HK-2 (cell line): ENCODE results near the gene IPO7.
"Not testable (repeated sequence)": the region's sequence is repeated elsewhere in the genome, so short reads cannot be mapped to it uniquely, and the experiment has no call there.

Experiments used
- DNase-seq: peaks from one replicate; pipeline ENCODE4 v3.0.0-alpha.2; 2018; ENCODE audit not compliant: unreplicated experiment

IPO7 gene

GRCh38 chr11:9384535-9385326, at the start of gene IPO7:
TSS of gene IPO7 (plus strand) at chr11:9384652. CDS start at chr11:9384764, 112 bp downstream.
- peak; percentile 79 for DNase-seq

- DNase-seq = no peak
Observed at GRCh38 chr11:9341638-9342178, 42.7 kb upstream of the IPO7 start.

- no peak for DNase-seq
Observed at GRCh38 chr11:9344061-9344680, 40.3 kb upstream of the IPO7 start.

- no peak for DNase-seq
Observed at GRCh38 chr11:9347100-9347499, 37.4 kb upstream of the IPO7 start.

GRCh38 chr11:9347779-9348178, 36.7 kb upstream of the IPO7 start:
- not testable (repeated sequence) for DNase-seq

- DNase-seq = no peak
Observed at GRCh38 chr11:9351321-9351881, 33.1 kb upstream of the IPO7 start.

- no peak for DNase-seq
Observed at GRCh38 chr11:9357041-9357440, 27.4 kb upstream of the IPO7 start.

GRCh38 chr11:9360862-9361622, 23.4 kb upstream of the IPO7 start:
- not testable (repeated sequence) for DNase-seq

GRCh38 chr11:9362393-9362863, 22.0 kb upstream of the IPO7 start:
- no peak for DNase-seq

- DNase-seq = peak; percentile 94
Observed at GRCh38 chr11:9363954-9364912, 20.2 kb upstream of the IPO7 start.

GRCh38 chr11:9367551-9367950, 16.9 kb upstream of the IPO7 start:
- no peak for DNase-seq

GRCh38 chr11:9377036-9377435, 7.4 kb upstream of the IPO7 start:
- DNase-seq = no peak

GRCh38 chr11:9379041-9379440, 5.4 kb upstream of the IPO7 start:
- no peak for DNase-seq

GRCh38 chr11:9380773-9381172, 3.7 kb upstream of the IPO7 start:
- DNase-seq = no peak

- DNase-seq = no peak
Observed at GRCh38 chr11:9385327-9385899, 961 bp downstream of the IPO7 start.

GRCh38 chr11:9386086-9386485, 1.6 kb downstream of the IPO7 start:
- no peak for DNase-seq

- no peak for DNase-seq
Observed at GRCh38 chr11:9386901-9387300, 2.4 kb downstream of the IPO7 start.

GRCh38 chr11:9396310-9396709, 11.9 kb downstream of the IPO7 start:
- DNase-seq = no peak

- no peak for DNase-seq
Observed at GRCh38 chr11:9396752-9397151, 12.3 kb downstream of the IPO7 start.
